Heart left ventricle (tissue), 16 donors: ENCODE measurements around the gene SOS1. TPM values are rescaled to one million over a fixed set of nuclear protein-coding genes. Genes with fewer than 3 reads are reported as not detected.
A peak's percentile ranks its signal among the peaks of the same experiment; 100 is the strongest.

Experiments used
- ATAC-seq, 4 donors: fragments of 200-7000 bp; cut with Tn5 transposase; one replicate each; pipeline ENCODE4 v1.9.1; 2020 to 2022; ENCODE audit warnings: moderate library complexity in 4 of 4, mild to moderate bottlenecking in 3 of 4, moderate number of reproducible peaks in 1 of 4
- DNase-seq, 5 donors: peaks; one replicate each; pipeline ENCODE4 v3.0.0-alpha.2; 2020
- H3K27ac ChIP-seq, 12 donors: fragments of 200-600 bp; sonication (generic) in 4 of 12; one replicate each; pipeline versions ENCODE4 v1.5.0 to v1.8.0; 2016 to 2022; ENCODE audit warnings: mild to moderate bottlenecking in 2 of 12
- H3K27me3 ChIP-seq, 9 donors: fragments of 200-600 bp; sonication (generic) in 2 of 9; one replicate each; pipeline versions ENCODE4 v1.5.1 to v1.8.0; 2016 to 2022; ENCODE audit warnings: mild to moderate bottlenecking in 3 of 9
- H3K36me3 ChIP-seq, 9 donors: fragments of 200-600 bp; sonication (generic) in 2 of 9; one replicate each; pipeline versions ENCODE4 v1.5.0 to v1.8.0; 2018 to 2022; ENCODE audit warnings: mild to moderate bottlenecking in 2 of 9
- H3K4me1 ChIP-seq, 12 donors: fragments of 200-600 bp; sonication (generic) in 4 of 12; one replicate each; pipeline versions ENCODE4 v1.5.0 to v1.8.0; 2016 to 2022; ENCODE audit warnings: mild to moderate bottlenecking in 3 of 12
- H3K4me3 ChIP-seq, 12 donors: fragments of 200-600 bp; sonication (generic) in 4 of 12; one replicate each; pipeline versions ENCODE4 v1.5.0 to v1.8.0; 2017 to 2022; ENCODE audit warnings: mild to moderate bottlenecking in 9 of 12, moderate library complexity in 4 of 12
- H3K9me3 ChIP-seq, 12 donors: fragments of 200-600 bp; sonication (generic) in 4 of 12; one replicate each; pipeline versions ENCODE4 v1.5.0 to v1.8.0; 2016 to 2022; ENCODE audit warnings: mild to moderate bottlenecking in 1 of 12
- POLR2A ChIP-seq, 2 donors: fragments of 450-650 bp; IDR thresholded peaks; one replicate each; pipeline ENCODE4 v1.6.1; 2017; ENCODE audit warnings: antibody characterized with exemption in 2 of 2, mild to moderate bottlenecking in 2 of 2, moderate library complexity in 2 of 2
- WGBS, 4 donors: extraction: QIAGEN DNeasy Blood & Tissue Kit in 2 of 4; methylation state at CpG; one replicate each; pipeline versions ENCODE4 v1.1.5 to v1.1.7; 2013 to 2018; 5-methylcytosine and 5-hydroxymethylcytosine counted together
- intact Hi-C, 10 donors: fragments of 100-400 bp; cut with DNase I; formaldehyde crosslinking; loops; one replicate each; pipeline versions ENCODE4 v1.11.1 to v1.14.2; 2022
- polyA plus RNA-seq, 2 donors: library from polyadenylated mRNA; stranded (reverse); fragments of 200-250 nt; gene quantifications; one replicate each; pipeline ENCODE4 v1.2.3, GENCODE V29; 2013
- total RNA-seq, 9 donors: library from RNA; depleted of rRNA in 2 of 9; stranded (reverse); fragments of >200 nt in 2 of 9; fragmentation: NEBNext Ultra II Directional in 3 of 9; extraction: Animal tissue kit (Norgen Biotek cat#: 25700) in 3 of 9; gene quantifications; one replicate each; pipeline versions ENCODE4 v1.1.0 to v1.2.4, GENCODE V29; 2016 to 2023
- TF ChIP-seq, protein P1 (sequence below), 12 donors: fragments of 200-600 bp; sonication (generic) in 4 of 12; IDR thresholded peaks; one replicate each; pipeline versions ENCODE4 v1.5.0 to v1.8.0; 2018 to 2022; ENCODE audit warnings: antibody characterized with exemption in 12 of 12, mild to moderate bottlenecking in 5 of 12
- donor health status: ischemic (EF 13 %, LVEDD 7.1; RV severe dilation, severe dysfunction).
- donor health status: healthy with polysubstance abuse.
- donor health status: DM: no; HTN: yes; CAD: no.
- donor health status: DM: no; HTN: no; CAD: no.
- donor health status: ischemic (EF 25% LVEDD 6.9; RV normal size, moderate dysfunction).
- donor health status: ischemic (EF 25% LVEDD 5.7; RV mildly dilated, moderate dysfunction).
- donor health status: healthy.
- donor health status: DM: yes; HTN: yes; CAD: no.
- donor health status: ischemic (EF 35%, LVEDD 5.7; RV mildly dilated, moderate dysfunction).
- donor health status: nonischemic (EF 11% LVEDD 7.7; RV severe dilation, severe dysfunction).
- donor health status: DM: yes; HTN: yes; CAD: no.
- donor health status: PGD.
- donor health status: ischemic (EF 29% LVEDD 5.4; RV normal size, mild dysfunction).
- donor health status: nonischemic (EF 23%, LVEDD 6.1; RV moderate dilation, normal function).

Gene SOS1
- total and polyA plus RNA-seq, 11 donors, result 4.7 to 54.5 (median 24.8) TPM

DNA sequence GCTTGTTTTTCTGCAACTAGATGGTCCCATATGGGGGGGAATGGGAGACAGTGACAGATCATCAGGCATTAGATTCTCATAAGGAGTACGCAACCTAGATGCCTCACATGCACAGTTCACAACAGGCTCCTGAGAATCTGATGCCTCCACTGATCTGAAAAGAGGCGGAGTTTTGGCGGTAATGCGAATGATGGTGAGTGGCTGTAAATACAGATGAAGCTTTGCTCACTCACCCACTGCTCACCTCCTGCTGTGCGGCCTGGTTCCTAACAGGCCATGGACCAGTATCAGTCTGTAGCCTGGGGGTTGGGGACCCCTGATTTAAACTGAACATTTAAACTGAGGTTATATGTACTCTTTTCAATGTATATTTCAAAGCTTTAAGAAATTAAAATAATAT, 40.7 kb downstream of the SOS1 start:
- no peaks in the 10 kb centered on the region for H3K27me3 ChIP-seq
- TF ChIP-seq, protein P1, sequence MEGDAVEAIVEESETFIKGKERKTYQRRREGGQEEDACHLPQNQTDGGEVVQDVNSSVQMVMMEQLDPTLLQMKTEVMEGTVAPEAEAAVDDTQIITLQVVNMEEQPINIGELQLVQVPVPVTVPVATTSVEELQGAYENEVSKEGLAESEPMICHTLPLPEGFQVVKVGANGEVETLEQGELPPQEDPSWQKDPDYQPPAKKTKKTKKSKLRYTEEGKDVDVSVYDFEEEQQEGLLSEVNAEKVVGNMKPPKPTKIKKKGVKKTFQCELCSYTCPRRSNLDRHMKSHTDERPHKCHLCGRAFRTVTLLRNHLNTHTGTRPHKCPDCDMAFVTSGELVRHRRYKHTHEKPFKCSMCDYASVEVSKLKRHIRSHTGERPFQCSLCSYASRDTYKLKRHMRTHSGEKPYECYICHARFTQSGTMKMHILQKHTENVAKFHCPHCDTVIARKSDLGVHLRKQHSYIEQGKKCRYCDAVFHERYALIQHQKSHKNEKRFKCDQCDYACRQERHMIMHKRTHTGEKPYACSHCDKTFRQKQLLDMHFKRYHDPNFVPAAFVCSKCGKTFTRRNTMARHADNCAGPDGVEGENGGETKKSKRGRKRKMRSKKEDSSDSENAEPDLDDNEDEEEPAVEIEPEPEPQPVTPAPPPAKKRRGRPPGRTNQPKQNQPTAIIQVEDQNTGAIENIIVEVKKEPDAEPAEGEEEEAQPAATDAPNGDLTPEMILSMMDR (IDR thresholded peaks at IDR 0.05), result no peak
- TF ChIP-seq POLR2A (IDR thresholded peaks at IDR 0.05), result no peak
- peaks cover 0 to 24% (median 8%) of the 10 kb centered on the region in 12 donors for H3K4me1 ChIP-seq
- H3K27ac ChIP-seq, result no peak overlapping the region
- H3K4me3 ChIP-seq, result no peak overlapping the region
- no peaks in the 10 kb centered on the region for H3K36me3 ChIP-seq
- ATAC-seq (no peak), DNase-seq (no peak)
- 98 to 99% (median 99%) methylated on average over 5 of the region's 5 CpGs for WGBS, 4 donors
- intact Hi-C loops, result no loop called here
- H3K9me3 ChIP-seq, result no peaks in the 10 kb centered on the region

DNA sequence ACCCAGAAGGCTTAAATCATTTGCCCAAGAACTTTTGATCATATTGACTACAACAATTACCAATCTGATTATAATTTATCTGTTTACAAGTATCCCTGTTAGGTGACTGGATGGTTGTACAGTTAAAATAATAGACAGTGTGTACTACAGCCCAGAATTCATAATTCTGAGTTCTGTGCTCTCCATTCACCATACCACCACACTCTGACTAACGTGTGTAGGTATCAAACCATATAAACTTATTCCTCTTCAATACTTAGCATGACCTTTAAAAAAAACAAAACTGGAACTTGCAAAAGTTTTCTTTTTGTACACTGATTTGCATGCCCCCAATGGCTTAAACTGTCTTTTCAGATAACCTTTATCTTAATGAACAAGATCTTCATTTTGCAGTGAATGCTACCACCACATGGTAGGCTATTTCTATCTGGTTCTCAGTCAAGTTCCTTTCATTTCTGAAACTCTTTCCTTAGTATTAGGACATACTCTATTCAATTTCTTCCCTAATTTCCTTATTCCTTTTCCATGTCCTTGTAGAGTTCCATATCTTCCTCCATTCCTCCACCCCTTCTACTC, 50.9 kb downstream of the SOS1 start:
- WGBS, 4 donors, result 92 to 99% (median 94%) methylated on average over 1 of the region's 1 CpG
- intact Hi-C loops, result loop anchor here in 6 of 10 donors (5.0 to 10.0 kb wide), 5 partner anchors 37 to 115 kb away; no protein-coding TSS in a partner anchor
- H3K27ac ChIP-seq, result no peak overlapping the region
- no peak overlapping the region for H3K4me3 ChIP-seq
- TF ChIP-seq, protein P1 (IDR thresholded peaks at IDR 0.05), result no peak
- no peak for TF ChIP-seq POLR2A (IDR thresholded peaks at IDR 0.05)
- no peaks in the 10 kb centered on the region for H3K9me3 ChIP-seq
- peaks cover 0 to 27% (median 20%) of the 10 kb centered on the region in 9 donors for H3K36me3 ChIP-seq
- no peak for ATAC-seq
- peaks cover 0 to 13% (median 0%) of the 10 kb centered on the region in 12 donors for H3K4me1 ChIP-seq
- no peak for DNase-seq
- no peaks in the 10 kb centered on the region for H3K27me3 ChIP-seq

DNA sequence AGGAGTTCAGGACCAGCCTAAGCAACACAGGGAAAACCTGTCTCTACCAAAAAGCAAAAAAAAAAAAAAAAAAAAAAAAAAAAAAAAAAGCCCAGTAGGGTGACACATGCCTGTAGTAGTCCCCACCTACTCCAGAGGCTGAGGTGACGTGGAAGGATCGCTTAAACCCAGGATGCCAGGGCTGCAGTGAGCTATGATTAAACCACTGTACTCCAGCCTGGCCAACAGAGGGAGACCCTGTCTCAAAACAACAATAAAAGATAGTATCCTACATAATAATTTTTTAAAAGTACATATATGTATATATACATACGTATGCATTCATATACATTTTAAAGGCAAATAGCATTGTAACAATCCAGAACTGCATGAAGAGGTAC, 51.7 kb downstream of the SOS1 start:
- 78 to 94% (median 85%) methylated on average over 3 of the region's 3 CpGs for WGBS, 4 donors
- Histone ChIP-seq H3K27me3 (no peaks in the 10 kb centered on the region), H3K36me3 (peaks cover 0 to 29% (median 20%) of the 10 kb centered on the region in 9 donors), H3K4me1 (peaks cover 0 to 13% (median 0%) of the 10 kb centered on the region in 12 donors), H3K9me3 (no peaks in the 10 kb centered on the region), H3K27ac (no peak overlapping the region), H3K4me3 (no peak overlapping the region)
- no peak for DNase-seq
- no peak for ATAC-seq
- TF ChIP-seq, protein P1 (IDR thresholded peaks at IDR 0.05), result peak in 1 of 12 donors; percentile 16
- no peak for TF ChIP-seq POLR2A (IDR thresholded peaks at IDR 0.05)
- intact Hi-C loops, result loop anchor here in 5 of 10 donors (5.0 to 10.0 kb wide), 4 partner anchors 38 to 114 kb away; no protein-coding TSS in a partner anchor

DNA sequence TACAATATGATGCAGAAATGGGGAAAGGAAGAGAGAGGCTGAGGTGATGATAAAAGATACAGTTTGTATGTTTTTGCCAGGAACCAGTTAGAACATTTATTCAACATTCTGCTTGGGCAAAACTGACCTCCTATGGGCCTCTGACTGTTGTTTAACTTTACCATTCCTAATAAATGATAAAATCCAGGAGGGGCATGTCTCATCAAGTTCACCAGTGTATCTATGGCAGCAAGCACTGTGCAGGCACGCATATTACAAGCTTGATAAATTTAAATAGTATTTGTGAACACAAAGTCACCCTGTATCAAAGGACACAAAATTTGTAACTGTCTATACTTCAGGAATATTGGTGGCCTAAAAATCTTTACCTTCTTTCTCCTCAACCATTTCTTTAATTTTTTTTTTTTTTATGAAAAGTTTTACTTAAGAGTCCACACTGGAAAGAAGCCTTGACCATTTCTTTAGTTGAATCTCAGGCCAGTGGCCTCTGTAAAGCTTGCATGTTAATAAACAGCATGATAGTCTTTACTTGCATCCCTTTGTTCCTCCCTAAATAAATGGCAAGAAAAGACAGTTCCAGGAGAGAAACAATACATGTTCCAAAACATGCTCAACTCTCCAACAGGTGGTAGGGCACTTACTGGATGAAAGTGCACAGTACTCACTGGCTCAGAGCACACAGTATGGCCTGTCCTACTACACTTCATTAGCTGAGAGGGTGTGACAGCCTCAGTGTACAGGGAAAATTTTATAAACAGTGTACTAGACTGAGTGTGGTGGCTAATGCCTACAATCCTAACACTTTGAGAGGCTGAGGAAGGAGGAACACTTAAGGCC, 52.3 kb downstream of the SOS1 start:
- H3K27me3 ChIP-seq, result no peaks in the 10 kb centered on the region
- no peak overlapping the region for H3K27ac ChIP-seq
- intact Hi-C loops, result loop anchor here in 5 of 10 donors (5.0 to 10.0 kb wide), 4 partner anchors 39 to 114 kb away; no protein-coding TSS in a partner anchor
- 59 to 77% (median 69%) methylated on average over 1 of the region's 1 CpG for WGBS, 4 donors
- peaks cover 0 to 29% (median 20%) of the 10 kb centered on the region in 9 donors for H3K36me3 ChIP-seq
- ATAC-seq (no peak), DNase-seq (no peak)
- H3K4me1 ChIP-seq, result peaks cover 0 to 13% (median 0%) of the 10 kb centered on the region in 12 donors
- H3K9me3 ChIP-seq, result no peaks in the 10 kb centered on the region
- H3K4me3 ChIP-seq, result no peak overlapping the region
- TF ChIP-seq, protein P1 (IDR thresholded peaks at IDR 0.05), result no peak
- no peak for TF ChIP-seq POLR2A (IDR thresholded peaks at IDR 0.05)
